ENCODE measurements around the gene SNCB.
A peak's percentile ranks its signal among the peaks of the same experiment; 100 is the strongest.

SNCB gene

GRCh38 chr5:176629853-176630680, at the start of gene SNCB, which contains the start of gene EIF4E1B:
TSS of gene SNCB (minus strand) at chr5:176630534. CDS start at chr5:176629654, 880 bp downstream.
TSS of gene EIF4E1B (plus strand) at chr5:176630675. CDS start at chr5:176642788, 12,113 bp downstream.
- Mint-ChIP-seq H3K27me3 (peaks cover 74% of the 10 kb centered on the region), H3K9me3 (no peaks in the 10 kb centered on the region), H3K36me3 (ENCODE audit: insufficient read depth) (no peaks in the 10 kb centered on the region), H3K4me1 (peaks cover 10% of the 10 kb centered on the region), H3K4me3 (peak within 1 kb of the TSS; percentile 21), H3K27ac (ENCODE audit: low read depth) (no peak within 1 kb of the TSS)
- ATAC-seq (replicated peaks; ENCODE audit: extremely low read depth, poor library complexity, severe bottlenecking): peak; percentile 79
- DNase-seq (ENCODE audit: low spot score in 2 of 2): no peak

GRCh38 chr5:176679365-176680225, 49.3 kb upstream of the SNCB start:
- Mint-ChIP-seq H3K27me3 (peaks cover 71% of the 10 kb centered on the region), H3K36me3 (ENCODE audit: insufficient read depth) (no peaks in the 10 kb centered on the region), H3K4me1 (peaks cover 3% of the 10 kb centered on the region), H3K27ac (ENCODE audit: low read depth) (no peak overlapping the region), H3K9me3 (no peaks in the 10 kb centered on the region), H3K4me3 (no peak overlapping the region)
- ATAC-seq (replicated peaks; ENCODE audit: extremely low read depth, poor library complexity, severe bottlenecking) (no peak), DNase-seq (ENCODE audit: low spot score in 2 of 2) (no peak)

- Mint-ChIP-seq H3K4me3 (no peak overlapping the region), H3K9me3 (no peaks in the 10 kb centered on the region), H3K27ac (ENCODE audit: low read depth) (no peak overlapping the region), H3K36me3 (ENCODE audit: insufficient read depth) (no peaks in the 10 kb centered on the region), H3K27me3 (peaks cover 66% of the 10 kb centered on the region), H3K4me1 (peaks cover 5% of the 10 kb centered on the region)
- ATAC-seq (replicated peaks; ENCODE audit: extremely low read depth, poor library complexity, severe bottlenecking) (no peak), DNase-seq (ENCODE audit: low spot score in 2 of 2) (no peak)
These were observed 48.2 kb upstream of the SNCB start for GRCh38 chr5:176678584-176678983.

- no peak overlapping the region for H3K4me3 Mint-ChIP-seq
- H3K27me3 Mint-ChIP-seq: peaks cover 60% of the 10 kb centered on the region
- H3K9me3 Mint-ChIP-seq: no peaks in the 10 kb centered on the region
- ATAC-seq (replicated peaks; ENCODE audit: extremely low read depth, poor library complexity, severe bottlenecking) (no peak), DNase-seq (ENCODE audit: low spot score in 2 of 2) (no peak)
- no peaks in the 10 kb centered on the region for H3K36me3 Mint-ChIP-seq (ENCODE audit: insufficient read depth)
- no peak overlapping the region for H3K27ac Mint-ChIP-seq (ENCODE audit: low read depth)
- H3K4me1 Mint-ChIP-seq: peaks cover 5% of the 10 kb centered on the region
These were observed 47.0 kb upstream of the SNCB start for GRCh38 chr5:176677209-176677939.

GRCh38 chr5:176676361-176676824, 46.1 kb upstream of the SNCB start:
- ATAC-seq (replicated peaks; ENCODE audit: extremely low read depth, poor library complexity, severe bottlenecking) (no peak), DNase-seq (ENCODE audit: low spot score in 2 of 2) (no peak)
- Mint-ChIP-seq H3K4me1 (peaks cover 5% of the 10 kb centered on the region), H3K27me3 (peaks cover 60% of the 10 kb centered on the region), H3K36me3 (ENCODE audit: insufficient read depth) (no peaks in the 10 kb centered on the region), H3K4me3 (no peak overlapping the region), H3K27ac (ENCODE audit: low read depth) (no peak overlapping the region), H3K9me3 (no peaks in the 10 kb centered on the region)

- Mint-ChIP-seq H3K9me3 (no peaks in the 10 kb centered on the region), H3K36me3 (ENCODE audit: insufficient read depth) (no peaks in the 10 kb centered on the region), H3K4me1 (peaks cover 5% of the 10 kb centered on the region), H3K27me3 (peaks cover 61% of the 10 kb centered on the region), H3K27ac (ENCODE audit: low read depth) (no peak overlapping the region), H3K4me3 (no peak overlapping the region)
- ATAC-seq (replicated peaks; ENCODE audit: extremely low read depth, poor library complexity, severe bottlenecking) (no peak), DNase-seq (ENCODE audit: low spot score in 2 of 2) (no peak)
These were observed 45.5 kb upstream of the SNCB start for GRCh38 chr5:176675676-176676360.

GRCh38 chr5:176674799-176675198, 44.5 kb upstream of the SNCB start:
- ATAC-seq (replicated peaks; ENCODE audit: extremely low read depth, poor library complexity, severe bottlenecking) (no peak), DNase-seq (ENCODE audit: low spot score in 2 of 2) (no peak)
- peaks cover 59% of the 10 kb centered on the region for H3K27me3 Mint-ChIP-seq
- H3K27ac Mint-ChIP-seq (ENCODE audit: low read depth): no peak overlapping the region
- H3K4me3 Mint-ChIP-seq: no peak overlapping the region
- peaks cover 5% of the 10 kb centered on the region for H3K4me1 Mint-ChIP-seq
- no peaks in the 10 kb centered on the region for H3K9me3 Mint-ChIP-seq
- no peaks in the 10 kb centered on the region for H3K36me3 Mint-ChIP-seq (ENCODE audit: insufficient read depth)

GRCh38 chr5:176673651-176674583, 43.6 kb upstream of the SNCB start:
- Mint-ChIP-seq H3K36me3 (ENCODE audit: insufficient read depth) (no peaks in the 10 kb centered on the region), H3K4me1 (peaks cover 5% of the 10 kb centered on the region), H3K27me3 (peaks cover 56% of the 10 kb centered on the region), H3K4me3 (no peak overlapping the region), H3K27ac (ENCODE audit: low read depth) (no peak overlapping the region), H3K9me3 (no peaks in the 10 kb centered on the region)
- no peak for ATAC-seq (replicated peaks; ENCODE audit: extremely low read depth, poor library complexity, severe bottlenecking)
- DNase-seq (ENCODE audit: low spot score in 2 of 2): no peak

- H3K4me3 Mint-ChIP-seq: no peak overlapping the region
- DNase-seq (ENCODE audit: low spot score in 2 of 2) (no peak), ATAC-seq (replicated peaks; ENCODE audit: extremely low read depth, poor library complexity, severe bottlenecking) (no peak)
- H3K4me1 Mint-ChIP-seq: peaks cover 5% of the 10 kb centered on the region
- H3K9me3 Mint-ChIP-seq: no peaks in the 10 kb centered on the region
- H3K36me3 Mint-ChIP-seq (ENCODE audit: insufficient read depth): no peaks in the 10 kb centered on the region
- H3K27me3 Mint-ChIP-seq: peaks cover 53% of the 10 kb centered on the region
- H3K27ac Mint-ChIP-seq (ENCODE audit: low read depth): no peak overlapping the region
These were observed 41.8 kb upstream of the SNCB start for GRCh38 chr5:176671890-176672747.

- Mint-ChIP-seq H3K27ac (ENCODE audit: low read depth) (no peak overlapping the region), H3K4me1 (peaks cover 5% of the 10 kb centered on the region), H3K4me3 (no peak overlapping the region), H3K36me3 (ENCODE audit: insufficient read depth) (no peaks in the 10 kb centered on the region), H3K27me3 (peaks cover 49% of the 10 kb centered on the region), H3K9me3 (no peaks in the 10 kb centered on the region)
- no peak for DNase-seq (ENCODE audit: low spot score in 2 of 2)
- ATAC-seq (replicated peaks; ENCODE audit: extremely low read depth, poor library complexity, severe bottlenecking): no peak
These were observed 41.1 kb upstream of the SNCB start for GRCh38 chr5:176671399-176671798.
